ENCODE results near the gene UMPS. TPM values are rescaled to one million over a fixed set of nuclear protein-coding genes. Genes with fewer than 3 reads are reported as not detected.

UMPS gene
- total RNA-seq, 1 donor from 2014 or later: 31.3 TPM

DNA sequence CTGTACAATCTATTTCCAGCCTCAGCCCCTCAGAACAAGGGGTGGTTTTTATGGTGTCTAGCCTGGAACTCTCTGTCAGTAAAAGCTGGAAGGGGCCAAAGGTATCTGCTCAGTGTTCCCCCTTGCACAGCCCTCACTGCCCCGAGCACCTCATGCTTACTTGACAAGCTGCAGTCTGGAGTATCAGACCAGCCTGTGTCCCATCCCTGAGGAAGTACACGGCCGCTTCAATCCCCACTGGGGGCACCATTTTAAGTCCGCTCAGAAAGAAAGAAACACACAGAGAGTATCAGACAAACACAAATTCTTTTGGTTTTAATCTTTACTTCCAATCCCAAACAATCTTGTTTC, 32.4 kb downstream of the UMPS start:
- H3K36me3 ChIP-seq (ENCODE audit: control insufficient read depth, insufficient read depth, low read length): no peaks in the 10 kb centered on the region
- FAIRE-seq: no peak
- TF ChIP-seq, protein P1, sequence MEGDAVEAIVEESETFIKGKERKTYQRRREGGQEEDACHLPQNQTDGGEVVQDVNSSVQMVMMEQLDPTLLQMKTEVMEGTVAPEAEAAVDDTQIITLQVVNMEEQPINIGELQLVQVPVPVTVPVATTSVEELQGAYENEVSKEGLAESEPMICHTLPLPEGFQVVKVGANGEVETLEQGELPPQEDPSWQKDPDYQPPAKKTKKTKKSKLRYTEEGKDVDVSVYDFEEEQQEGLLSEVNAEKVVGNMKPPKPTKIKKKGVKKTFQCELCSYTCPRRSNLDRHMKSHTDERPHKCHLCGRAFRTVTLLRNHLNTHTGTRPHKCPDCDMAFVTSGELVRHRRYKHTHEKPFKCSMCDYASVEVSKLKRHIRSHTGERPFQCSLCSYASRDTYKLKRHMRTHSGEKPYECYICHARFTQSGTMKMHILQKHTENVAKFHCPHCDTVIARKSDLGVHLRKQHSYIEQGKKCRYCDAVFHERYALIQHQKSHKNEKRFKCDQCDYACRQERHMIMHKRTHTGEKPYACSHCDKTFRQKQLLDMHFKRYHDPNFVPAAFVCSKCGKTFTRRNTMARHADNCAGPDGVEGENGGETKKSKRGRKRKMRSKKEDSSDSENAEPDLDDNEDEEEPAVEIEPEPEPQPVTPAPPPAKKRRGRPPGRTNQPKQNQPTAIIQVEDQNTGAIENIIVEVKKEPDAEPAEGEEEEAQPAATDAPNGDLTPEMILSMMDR (IDR thresholded peaks at IDR 0.05; ENCODE audit: insufficient read depth, low read length, severe bottlenecking): no peak

DNA sequence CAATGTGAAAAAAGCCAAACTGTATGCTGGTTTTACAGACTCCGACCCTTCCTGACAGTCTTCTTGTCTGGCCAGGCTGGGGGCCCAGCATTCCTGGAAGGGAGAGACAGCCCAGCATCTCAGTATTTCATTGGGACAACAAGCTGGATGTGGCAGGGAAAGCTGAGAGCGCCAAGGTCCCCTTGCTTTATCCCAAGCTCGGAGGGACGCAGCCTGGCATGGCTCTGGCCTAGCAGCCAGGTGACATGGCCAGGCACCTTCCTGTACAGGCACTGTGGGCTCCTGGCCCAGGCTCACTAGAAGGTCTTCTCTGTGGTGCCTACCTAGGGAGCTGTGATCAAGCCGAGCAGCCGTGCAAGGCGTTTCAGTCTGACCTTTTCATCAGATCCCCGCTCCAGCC, 33.0 kb downstream of the UMPS start:
- TF ChIP-seq, protein P1 (IDR thresholded peaks at IDR 0.05; ENCODE audit: insufficient read depth, low read length, severe bottlenecking): no peak
- Histone ChIP-seq H3K4me3 (ENCODE audit: low read depth, low read length) (no peak overlapping the region), H3K36me3 (ENCODE audit: control insufficient read depth, insufficient read depth, low read length) (no peaks in the 10 kb centered on the region), H3K27me3 (ENCODE audit: control insufficient read depth, insufficient read depth, low read length) (no peaks in the 10 kb centered on the region)
- DNase-seq (ENCODE audit: low read depth) (no peak), FAIRE-seq (no peak)

More for the DNA sequence above, 32.4 kb downstream of the UMPS start:
- Histone ChIP-seq H3K4me3 (ENCODE audit: low read depth, low read length) (no peak overlapping the region), H3K27me3 (ENCODE audit: control insufficient read depth, insufficient read depth, low read length) (no peaks in the 10 kb centered on the region)
- no peak for DNase-seq (ENCODE audit: low read depth)

DNA sequence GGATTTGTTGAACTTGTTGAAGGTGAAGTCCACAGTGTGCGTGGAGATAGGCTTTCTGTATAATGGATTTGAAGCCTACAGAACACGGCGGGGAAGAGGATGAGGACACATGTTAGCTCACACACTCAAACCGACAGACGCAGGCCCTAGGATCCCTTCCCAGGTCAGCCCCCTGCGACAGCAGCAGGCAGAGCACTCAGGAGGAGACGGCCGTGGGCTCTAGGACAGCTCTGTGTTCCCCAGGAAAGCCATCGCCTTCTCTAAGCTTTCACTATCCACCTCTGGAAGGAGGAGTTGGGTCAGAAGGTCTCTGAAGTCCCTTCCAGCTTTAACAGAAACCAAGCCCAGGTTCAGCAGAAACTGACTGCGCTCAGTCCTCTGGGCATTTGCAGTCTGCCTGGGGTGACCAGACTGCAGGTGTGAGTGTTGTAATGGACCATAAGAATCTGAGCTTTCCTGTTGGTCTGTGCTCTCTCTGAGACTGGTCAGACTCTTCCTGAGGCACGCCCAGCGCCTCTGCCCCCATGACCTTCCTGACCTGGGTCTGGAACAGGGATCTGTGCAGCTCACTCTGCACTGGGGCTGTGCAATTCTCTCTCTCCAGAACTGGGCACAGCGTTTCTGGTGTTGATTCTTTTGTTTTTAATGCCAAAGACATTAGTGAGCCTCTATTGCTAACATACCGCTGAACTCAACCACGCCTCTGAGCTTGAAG, 33.5 kb downstream of the UMPS start:
- peak; percentile 79 for FAIRE-seq
- no peaks in the 10 kb centered on the region for H3K36me3 ChIP-seq (ENCODE audit: control insufficient read depth, insufficient read depth, low read length)

DNA sequence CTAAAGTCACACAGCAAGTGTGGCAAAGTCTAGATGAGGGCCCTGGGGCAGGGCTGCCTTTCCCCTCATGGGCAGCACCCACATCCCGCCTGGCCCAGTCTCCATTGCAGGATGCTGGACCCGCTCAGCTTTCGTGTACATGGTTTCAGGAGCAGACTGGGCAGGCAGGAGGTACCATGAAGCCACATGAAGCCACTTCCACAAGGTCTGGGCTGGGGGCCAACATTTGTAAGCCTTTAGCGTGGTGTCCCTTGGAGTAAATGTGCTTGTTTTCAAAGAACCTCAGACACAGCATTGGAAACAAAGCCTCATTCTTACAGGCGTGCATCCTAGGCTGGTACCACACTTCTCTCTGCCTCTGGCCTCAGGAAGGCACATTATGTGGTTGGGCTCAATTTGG, 34.5 kb downstream of the UMPS start:
- TF ChIP-seq, protein P1 (IDR thresholded peaks at IDR 0.05; ENCODE audit: insufficient read depth, low read length, severe bottlenecking): no peak
- no peak for DNase-seq (ENCODE audit: low read depth)
- Histone ChIP-seq H3K4me3 (ENCODE audit: low read depth, low read length) (no peak overlapping the region), H3K36me3 (ENCODE audit: control insufficient read depth, insufficient read depth, low read length) (no peaks in the 10 kb centered on the region), H3K27me3 (ENCODE audit: control insufficient read depth, insufficient read depth, low read length) (no peaks in the 10 kb centered on the region)
- FAIRE-seq: no peak

More for the DNA sequence above, 33.5 kb downstream of the UMPS start:
- H3K4me3 ChIP-seq (ENCODE audit: low read depth, low read length): no peak overlapping the region
- H3K27me3 ChIP-seq (ENCODE audit: control insufficient read depth, insufficient read depth, low read length): no peaks in the 10 kb centered on the region
- TF ChIP-seq, protein P1 (IDR thresholded peaks at IDR 0.05; ENCODE audit: insufficient read depth, low read length, severe bottlenecking): no peak
- no peak for DNase-seq (ENCODE audit: low read depth)

DNA sequence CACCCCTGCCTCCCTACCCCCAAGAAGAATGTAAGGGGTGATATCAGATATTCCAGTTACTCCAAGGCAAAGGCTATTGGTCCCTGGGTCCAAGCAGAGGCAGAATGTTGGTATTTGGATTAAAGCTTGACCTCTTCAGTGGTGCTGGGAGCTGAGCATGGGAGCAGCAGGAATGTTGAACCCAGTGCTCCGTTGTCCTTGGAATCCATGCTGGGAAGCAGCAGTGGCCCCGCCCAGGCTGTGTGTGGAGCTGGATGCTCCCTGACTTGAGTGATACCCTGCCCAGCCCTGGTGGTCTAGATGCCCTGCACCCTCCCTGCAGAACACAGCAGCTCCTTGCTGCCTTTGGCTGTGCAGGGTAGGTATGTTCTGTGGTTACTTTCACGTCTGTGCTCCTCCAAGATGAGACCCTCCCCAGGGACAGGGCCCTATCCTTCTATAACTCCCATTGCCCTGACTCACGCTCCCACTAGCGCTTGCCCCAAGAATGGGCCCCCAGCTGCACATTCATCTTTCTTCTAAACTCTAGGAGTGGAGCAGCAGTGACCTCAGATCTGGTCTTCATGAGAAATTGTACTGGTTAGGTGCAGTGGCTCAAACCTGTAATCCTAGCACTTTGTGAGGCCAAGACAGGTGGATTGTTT, 35.1 kb downstream of the UMPS start:
- TF ChIP-seq, protein P1 (IDR thresholded peaks at IDR 0.05; ENCODE audit: insufficient read depth, low read length, severe bottlenecking): no peak
- no peak for DNase-seq (ENCODE audit: low read depth)
- Histone ChIP-seq H3K4me3 (ENCODE audit: low read depth, low read length) (no peak overlapping the region), H3K27me3 (ENCODE audit: control insufficient read depth, insufficient read depth, low read length) (no peaks in the 10 kb centered on the region), H3K36me3 (ENCODE audit: control insufficient read depth, insufficient read depth, low read length) (no peaks in the 10 kb centered on the region)
- peak; percentile 36 for FAIRE-seq

Data from bronchial epithelial cell (primary cell).